Measurements from ENCODE around the gene AFF3. TPM values are rescaled to one million over a fixed set of nuclear protein-coding genes. Genes with fewer than 3 reads are reported as not detected.

The AFF3 gene
- total RNA-seq, 5 donors from 2014 or later (not counting 1 experiment from before 2014, with no cell fraction given) = 9.9 to 23.5 (median 11.5) TPM

GRCh38 chr2:99607861-99608491 is 534.4 kb downstream of the AFF3 start:
- H3K36me3 ChIP-seq (ENCODE audit: control insufficient read depth in 2 of 2, extremely low read depth in 1 of 2, insufficient read depth in 1 of 2, low read length in 1 of 2) = no peaks in the 10 kb centered on the region
- no peaks in the 10 kb centered on the region for H3K4me1 Mint-ChIP-seq
- H3K4me3 ChIP-seq (ENCODE audit: control insufficient read depth in 1 of 2, extremely low read depth in 1 of 2, low read length in 1 of 2) = no peak overlapping the region
- H3K27ac Mint-ChIP-seq = no peak overlapping the region
- DNase-seq = no peak
- no peaks in the 10 kb centered on the region for H3K9me3 ChIP-seq
- H3K4me3 Mint-ChIP-seq = no peak overlapping the region
- no peaks in the 10 kb centered on the region for H3K27me3 ChIP-seq (replicated peaks in 1 of 2; ENCODE audit: control insufficient read depth in 2 of 2, extremely low read depth in 1 of 2, insufficient read depth in 2 of 2, low read length in 1 of 2)
- ATAC-seq (replicated peaks in 1 of 4) = no peak
- no peaks in the 10 kb centered on the region for H3K9me3 Mint-ChIP-seq
- H3K36me3 Mint-ChIP-seq = no peaks in the 10 kb centered on the region
- H3K27me3 Mint-ChIP-seq = no peaks in the 10 kb centered on the region
- H3K4me1 ChIP-seq (ENCODE audit: control insufficient read depth in 1 of 2, extremely low read depth in 1 of 2, insufficient read depth in 2 of 2, low read length in 2 of 2) = no peaks in the 10 kb centered on the region
- 92% methylated on average over 1 of the region's 4 CpGs for WGBS (ENCODE audit: insufficient coverage)
- ChIA-PET CTCF (no interaction called here), POLR2A (no interaction called here)
- H3K27ac ChIP-seq (ENCODE audit: low read length) = no peak overlapping the region

GRCh38 chr2:99607454-99607853 is 534.9 kb downstream of the AFF3 start:
- H3K9me3 Mint-ChIP-seq = no peaks in the 10 kb centered on the region
- no peaks in the 10 kb centered on the region for H3K4me1 Mint-ChIP-seq
- H3K4me1 ChIP-seq (ENCODE audit: control insufficient read depth in 1 of 2, extremely low read depth in 1 of 2, insufficient read depth in 2 of 2, low read length in 2 of 2) = no peaks in the 10 kb centered on the region
- ATAC-seq (replicated peaks in 1 of 4) = no peak
- no peaks in the 10 kb centered on the region for H3K36me3 Mint-ChIP-seq
- H3K27ac Mint-ChIP-seq = no peak overlapping the region
- no peak overlapping the region for H3K4me3 ChIP-seq (ENCODE audit: control insufficient read depth in 1 of 2, extremely low read depth in 1 of 2, low read length in 1 of 2)
- H3K27me3 Mint-ChIP-seq = no peaks in the 10 kb centered on the region
- no peak for DNase-seq
- H3K27ac ChIP-seq (ENCODE audit: low read length) = no peak overlapping the region
- no peak overlapping the region for H3K4me3 Mint-ChIP-seq
- 92% methylated on average over 2 of the region's 4 CpGs for WGBS (ENCODE audit: insufficient coverage)
- no peaks in the 10 kb centered on the region for H3K9me3 ChIP-seq
- ChIA-PET CTCF (no interaction called here), POLR2A (no interaction called here)
- H3K27me3 ChIP-seq (replicated peaks in 1 of 2; ENCODE audit: control insufficient read depth in 2 of 2, extremely low read depth in 1 of 2, insufficient read depth in 2 of 2, low read length in 1 of 2) = no peaks in the 10 kb centered on the region
- no peaks in the 10 kb centered on the region for H3K36me3 ChIP-seq (ENCODE audit: control insufficient read depth in 2 of 2, extremely low read depth in 1 of 2, insufficient read depth in 1 of 2, low read length in 1 of 2)

GRCh38 chr2:99605036-99605435 is 537.4 kb downstream of the AFF3 start:
- CTCF ChIA-PET = no interaction called here
- 87% methylated on average over 4 of the region's 7 CpGs for WGBS (ENCODE audit: insufficient coverage)
- DNase-seq = no peak
- Mint-ChIP-seq H3K27me3 (no peaks in the 10 kb centered on the region), H3K36me3 (no peaks in the 10 kb centered on the region), H3K27ac (no peak overlapping the region), H3K9me3 (no peaks in the 10 kb centered on the region), H3K4me1 (no peaks in the 10 kb centered on the region), H3K4me3 (no peak overlapping the region)
- ATAC-seq (replicated peaks in 1 of 4) = no peak
- POLR2A ChIA-PET = interaction anchor here in 1 of 2 donors (0.6 kb wide), 1 partner anchor 1673 kb away, joined by 3 read pairs; no protein-coding TSS in a partner anchor
- no peak overlapping the region for H3K4me3 ChIP-seq (ENCODE audit: control insufficient read depth in 1 of 2, extremely low read depth in 1 of 2, low read length in 1 of 2)
- H3K9me3 ChIP-seq = no peaks in the 10 kb centered on the region
- H3K27ac ChIP-seq (ENCODE audit: low read length) = no peak overlapping the region
- H3K27me3 ChIP-seq (replicated peaks in 1 of 2; ENCODE audit: control insufficient read depth in 2 of 2, extremely low read depth in 1 of 2, insufficient read depth in 2 of 2, low read length in 1 of 2) = peaks cover 0 to 5% of the 10 kb centered on the region in 2 experiments
- no peaks in the 10 kb centered on the region for H3K4me1 ChIP-seq (ENCODE audit: control insufficient read depth in 1 of 2, extremely low read depth in 1 of 2, insufficient read depth in 2 of 2, low read length in 2 of 2)
- H3K36me3 ChIP-seq (ENCODE audit: control insufficient read depth in 2 of 2, extremely low read depth in 1 of 2, insufficient read depth in 1 of 2, low read length in 1 of 2) = no peaks in the 10 kb centered on the region

GRCh38 chr2:99602476-99602875 is 539.9 kb downstream of the AFF3 start:
- Mint-ChIP-seq H3K9me3 (no peaks in the 10 kb centered on the region), H3K4me1 (no peaks in the 10 kb centered on the region), H3K27me3 (no peaks in the 10 kb centered on the region), H3K36me3 (no peaks in the 10 kb centered on the region), H3K4me3 (no peak overlapping the region), H3K27ac (no peak overlapping the region)
- Histone ChIP-seq H3K4me3 (ENCODE audit: control insufficient read depth in 1 of 2, extremely low read depth in 1 of 2, low read length in 1 of 2) (no peak overlapping the region), H3K27me3 (replicated peaks in 1 of 2; ENCODE audit: control insufficient read depth in 2 of 2, extremely low read depth in 1 of 2, insufficient read depth in 2 of 2, low read length in 1 of 2) (peaks cover 0 to 5% of the 10 kb centered on the region in 2 experiments), H3K9me3 (no peaks in the 10 kb centered on the region), H3K4me1 (ENCODE audit: control insufficient read depth in 1 of 2, extremely low read depth in 1 of 2, insufficient read depth in 2 of 2, low read length in 2 of 2) (no peaks in the 10 kb centered on the region), H3K27ac (ENCODE audit: low read length) (no peak overlapping the region), H3K36me3 (ENCODE audit: control insufficient read depth in 2 of 2, extremely low read depth in 1 of 2, insufficient read depth in 1 of 2, low read length in 1 of 2) (no peaks in the 10 kb centered on the region)
- DNase-seq (no peak), ATAC-seq (replicated peaks in 1 of 4) (no peak)
- 67% methylated on average over 2 of the region's 4 CpGs for WGBS (ENCODE audit: insufficient coverage)
- ChIA-PET POLR2A (interaction anchor here in 1 of 2 donors (0.7 kb wide), 1 partner anchor 233 kb away, joined by 3 read pairs; no protein-coding TSS in a partner anchor), CTCF (interaction anchor here in 1 of 2 donors (0.6 kb wide), 1 partner anchor 642 kb away, joined by 3 read pairs; no protein-coding TSS in a partner anchor)

GRCh38 chr2:99600981-99601651 is 541.3 kb downstream of the AFF3 start:
- ChIA-PET POLR2A (no interaction called here), CTCF (no interaction called here)
- H3K27ac ChIP-seq (ENCODE audit: low read length) = no peak overlapping the region
- no peaks in the 10 kb centered on the region for H3K9me3 Mint-ChIP-seq
- 90% methylated on average over 9 of the region's 20 CpGs for WGBS (ENCODE audit: insufficient coverage)
- no peak overlapping the region for H3K4me3 Mint-ChIP-seq
- no peaks in the 10 kb centered on the region for H3K27me3 Mint-ChIP-seq
- no peaks in the 10 kb centered on the region for H3K36me3 Mint-ChIP-seq
- ATAC-seq (replicated peaks in 1 of 4) = no peak
- H3K4me1 Mint-ChIP-seq = no peaks in the 10 kb centered on the region
- H3K4me1 ChIP-seq (ENCODE audit: control insufficient read depth in 1 of 2, extremely low read depth in 1 of 2, insufficient read depth in 2 of 2, low read length in 2 of 2) = no peaks in the 10 kb centered on the region
- no peak overlapping the region for H3K27ac Mint-ChIP-seq
- H3K27me3 ChIP-seq (replicated peaks in 1 of 2; ENCODE audit: control insufficient read depth in 2 of 2, extremely low read depth in 1 of 2, insufficient read depth in 2 of 2, low read length in 1 of 2) = peaks cover 0 to 5% of the 10 kb centered on the region in 2 experiments
- no peaks in the 10 kb centered on the region for H3K36me3 ChIP-seq (ENCODE audit: control insufficient read depth in 2 of 2, extremely low read depth in 1 of 2, insufficient read depth in 1 of 2, low read length in 1 of 2)
- no peaks in the 10 kb centered on the region for H3K9me3 ChIP-seq
- H3K4me3 ChIP-seq (ENCODE audit: control insufficient read depth in 1 of 2, extremely low read depth in 1 of 2, low read length in 1 of 2) = no peak overlapping the region
- no peak for DNase-seq

GRCh38 chr2:99598441-99598840 is 543.9 kb downstream of the AFF3 start:
- Mint-ChIP-seq H3K4me3 (no peak overlapping the region), H3K36me3 (no peaks in the 10 kb centered on the region), H3K4me1 (no peaks in the 10 kb centered on the region), H3K27me3 (no peaks in the 10 kb centered on the region), H3K27ac (no peak overlapping the region), H3K9me3 (no peaks in the 10 kb centered on the region)
- Histone ChIP-seq H3K27ac (ENCODE audit: low read length) (no peak overlapping the region), H3K4me1 (ENCODE audit: control insufficient read depth in 1 of 2, extremely low read depth in 1 of 2, insufficient read depth in 2 of 2, low read length in 2 of 2) (no peaks in the 10 kb centered on the region), H3K4me3 (ENCODE audit: control insufficient read depth in 1 of 2, extremely low read depth in 1 of 2, low read length in 1 of 2) (no peak overlapping the region), H3K27me3 (replicated peaks in 1 of 2; ENCODE audit: control insufficient read depth in 2 of 2, extremely low read depth in 1 of 2, insufficient read depth in 2 of 2, low read length in 1 of 2) (peaks cover 0 to 5% of the 10 kb centered on the region in 2 experiments), H3K9me3 (no peaks in the 10 kb centered on the region), H3K36me3 (ENCODE audit: control insufficient read depth in 2 of 2, extremely low read depth in 1 of 2, insufficient read depth in 1 of 2, low read length in 1 of 2) (peaks cover 0 to 3% of the 10 kb centered on the region in 2 donors)
- ChIA-PET CTCF (no interaction called here), POLR2A (no interaction called here)
- 95% methylated on average over 4 of the region's 9 CpGs for WGBS (ENCODE audit: insufficient coverage)
- no peak for ATAC-seq (replicated peaks in 1 of 4)
- no peak for DNase-seq

Data from T-cell (primary cell).